Right cardiac atrium (tissue), 5 donors: Measurements from ENCODE around the gene MED13L. TPM values are rescaled to one million over a fixed set of nuclear protein-coding genes. Genes with fewer than 3 reads are reported as not detected.

ENCODE experiments used
- ATAC-seq, 2 donors: fragments of 200-7000 bp; cut with Tn5 transposase; one replicate each; pipeline versions ENCODE4 v1.8.0 to v1.9.1; 2020; ENCODE audit warnings: moderate library complexity in 2 of 2, mild to moderate bottlenecking in 1 of 2
- DNase-seq, 3 donors: peaks; one replicate each; pipeline ENCODE4 v3.0.0-alpha.2; 2020
- H3K27ac ChIP-seq: one replicate; pipeline ENCODE4 v1.5.1; 2013; ENCODE audit warnings: mild to moderate bottlenecking, low read length, control low read depth, moderate library complexity
- H3K27me3 ChIP-seq: one replicate; pipeline ENCODE4 v1.6.1; 2013; ENCODE audit not compliant: control insufficient read depth, insufficient read depth
- H3K4me1 ChIP-seq: one replicate; pipeline ENCODE4 v1.6.1; 2013; ENCODE audit warnings: low read length; ENCODE audit not compliant: control insufficient read depth, insufficient read depth
- H3K4me3 ChIP-seq: one replicate; pipeline ENCODE4 v1.5.1; 2013; ENCODE audit warnings: low read length, control low read depth
- H3K9me3 ChIP-seq: one replicate; pipeline ENCODE4 v1.6.1; 2013; ENCODE audit warnings: low read length; ENCODE audit not compliant: control insufficient read depth
- WGBS: extraction: QIAGEN DNeasy Blood & Tissue Kit; methylation state at CpG from one replicate; pipeline ENCODE4 v1.1.7; 2013; 5-methylcytosine and 5-hydroxymethylcytosine counted together
- intact Hi-C, 4 donors: fragments of 100-400 bp; cut with DNase I; formaldehyde crosslinking; loops; one replicate each; pipeline versions ENCODE4 v1.11.0 to v1.14.0; 2022 to 2023
- polyA plus RNA-seq: library from polyadenylated mRNA; stranded (reverse); fragments of 200-250 nt; gene quantifications from one replicate; pipeline ENCODE4 v1.2.3, GENCODE V29; 2013
- total RNA-seq, 4 donors: library from RNA; stranded (reverse); fragmentation: NEBNext Ultra II Directional; extraction: Animal tissue kit (Norgen Biotek cat#: 25700); gene quantifications; one replicate each; pipeline ENCODE4 v1.2.1, GENCODE V29; 2021
- donor health status: healthy with polysubstance abuse.
- donor health status: DM: no; HTN: yes; CAD: no.
- donor health status: DM: no; HTN: no; CAD: no.
- donor health status: DM: no; HTN: yes; CAD: no; lungs with severe emphysema.
- donor health status: DM: yes; HTN: yes; CAD: no.

MED13L gene
- total and polyA plus RNA-seq, 5 donors, result 15.6 to 73.5 (median 69.0) TPM

DNA sequence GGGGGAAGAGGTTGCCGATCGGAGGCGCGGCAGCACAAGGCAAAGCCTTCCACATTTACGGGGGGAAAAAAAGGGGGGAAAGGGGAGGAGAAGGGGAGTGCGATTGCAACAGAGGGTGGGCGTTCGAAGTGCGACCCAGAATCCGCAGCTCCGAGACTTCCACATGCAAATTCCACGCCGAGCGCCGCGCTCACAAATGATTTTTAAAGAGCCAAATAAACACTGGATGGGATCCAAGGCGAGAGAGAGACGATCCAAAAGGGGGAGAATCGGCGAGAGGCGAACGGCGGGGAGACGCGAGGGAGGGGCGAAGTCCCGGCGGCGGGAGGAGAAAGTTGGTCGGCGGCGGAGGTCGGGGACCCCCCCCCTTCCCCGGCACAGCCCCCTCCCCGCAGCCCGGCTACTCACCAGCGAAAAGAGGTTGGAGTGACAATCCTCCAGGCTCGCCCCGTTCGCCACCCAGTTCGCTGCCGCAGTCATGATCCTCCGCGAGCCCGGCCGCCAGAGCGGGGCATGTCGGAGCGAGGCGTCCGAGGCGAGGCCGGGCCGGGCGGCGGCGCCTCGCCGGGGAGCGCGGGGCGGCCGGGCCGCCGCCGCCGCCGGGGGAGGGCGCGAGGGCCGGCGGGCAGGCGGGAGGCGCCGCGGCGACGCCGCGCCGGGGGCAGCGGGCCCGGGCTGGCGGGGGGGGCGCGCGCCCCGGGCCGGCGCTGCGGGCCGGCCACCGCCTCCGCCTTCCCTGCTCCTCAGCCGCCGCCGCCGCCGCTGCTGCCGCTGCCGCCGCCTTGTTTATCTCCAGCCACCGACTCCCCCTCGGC, 634 bp downstream of the MED13L start:
- Histone ChIP-seq H3K4me3 (peak overlapping the region; percentile 82), H3K27me3 (no peaks in the 10 kb centered on the region), H3K4me1 (no peaks in the 10 kb centered on the region), H3K27ac (peak overlapping the region; percentile 99), H3K9me3 (no peaks in the 10 kb centered on the region)
- DNase-seq (peak; percentile 76 to 90 (median 88)), ATAC-seq (peak; percentile 42 to 61)
- intact Hi-C loops, result loop anchor here in 1 of 4 donors (5.0 kb wide), 1 partner anchor 325 kb away; no protein-coding TSS in a partner anchor
- under 1% methylated on average over 96 of the region's 104 CpGs for WGBS

DNA sequence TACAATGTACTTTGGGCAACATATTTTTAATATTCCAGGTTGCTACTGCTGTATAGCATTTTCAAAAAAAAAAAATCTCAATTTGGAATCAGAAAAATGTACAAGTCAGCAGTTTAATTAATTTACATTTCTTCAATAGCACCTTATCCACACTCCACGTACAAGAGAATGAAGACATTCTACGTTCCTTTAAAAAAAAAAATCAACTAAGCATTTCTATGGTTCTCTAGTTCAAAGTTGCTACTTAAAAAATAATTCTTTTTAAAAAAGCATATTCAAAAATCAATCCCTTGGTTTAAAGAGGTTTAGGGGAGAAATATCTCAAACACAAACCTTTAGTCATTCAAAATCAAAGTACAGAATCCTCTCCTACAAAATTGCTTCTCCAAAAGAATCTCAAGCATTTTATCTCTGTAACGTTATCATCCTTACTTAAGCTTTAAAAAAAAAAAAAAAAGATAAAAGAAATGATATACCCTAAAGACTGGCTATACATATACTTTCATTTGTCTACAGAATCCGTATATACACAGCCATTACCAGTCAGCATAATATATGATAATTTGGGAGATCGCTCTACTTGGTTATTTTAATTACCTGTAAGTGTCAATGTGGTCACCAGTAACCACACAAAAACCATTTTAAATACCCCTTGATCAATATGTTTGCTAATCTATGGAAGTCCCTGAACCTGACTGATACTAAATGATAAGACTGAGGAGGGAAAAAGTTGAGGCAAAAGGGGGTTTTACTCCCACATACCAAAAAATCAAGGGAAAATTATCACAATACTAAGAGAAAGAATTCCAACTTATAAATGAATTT, 2.7 kb downstream of the MED13L start:
- intact Hi-C loops, result loop anchor here in 1 of 4 donors (5.0 kb wide), 1 partner anchor 328 kb away; no protein-coding TSS in a partner anchor
- peak overlapping the region; percentile 82 for H3K4me3 ChIP-seq
- no peaks in the 10 kb centered on the region for H3K27me3 ChIP-seq
- no peaks in the 10 kb centered on the region for H3K9me3 ChIP-seq
- H3K4me1 ChIP-seq, result no peaks in the 10 kb centered on the region
- DNase-seq (no peak), ATAC-seq (no peak)
- 41% methylated on average over 5 of the region's 5 CpGs for WGBS
- H3K27ac ChIP-seq, result no peak overlapping the region

DNA sequence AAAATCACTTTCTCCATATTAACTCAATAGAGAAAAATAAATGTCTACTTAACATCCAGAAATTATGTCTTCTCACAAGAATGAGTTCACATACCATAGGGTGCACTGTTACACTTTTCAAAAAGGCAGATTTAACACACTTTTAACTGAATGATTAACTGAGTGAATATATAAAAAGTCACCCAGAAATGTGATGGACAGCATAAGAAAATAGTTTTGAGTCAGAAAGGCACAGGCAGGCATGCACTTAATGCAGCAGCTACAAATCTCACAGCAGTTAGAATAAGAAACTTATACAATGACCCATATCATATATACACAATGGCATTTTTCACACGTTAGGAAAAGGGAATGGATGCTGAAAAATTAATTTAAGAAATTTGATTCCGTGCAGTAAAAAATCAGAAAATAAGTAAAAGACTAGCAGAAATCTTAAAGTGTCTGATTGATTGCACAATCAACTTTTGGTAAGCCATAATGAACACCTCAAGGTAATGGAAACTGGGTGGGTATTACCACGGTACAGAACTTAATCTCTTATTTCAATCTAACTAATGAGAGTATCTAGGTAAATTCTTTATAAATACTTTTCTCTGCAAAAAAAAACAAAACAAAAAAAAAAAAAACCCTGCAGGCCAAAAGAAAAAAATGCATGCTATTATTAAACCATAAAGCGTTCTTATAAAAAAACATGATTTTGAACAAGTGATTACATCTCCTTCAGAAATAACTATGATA, 3.5 kb downstream of the MED13L start:
- Histone ChIP-seq H3K27me3 (no peaks in the 10 kb centered on the region), H3K4me3 (no peak overlapping the region), H3K27ac (no peak overlapping the region), H3K4me1 (no peaks in the 10 kb centered on the region), H3K9me3 (no peaks in the 10 kb centered on the region)
- DNase-seq (no peak), ATAC-seq (no peak)
- WGBS, result 58% methylated on average over 4 of the region's 4 CpGs
- intact Hi-C loops, result no loop called here

DNA sequence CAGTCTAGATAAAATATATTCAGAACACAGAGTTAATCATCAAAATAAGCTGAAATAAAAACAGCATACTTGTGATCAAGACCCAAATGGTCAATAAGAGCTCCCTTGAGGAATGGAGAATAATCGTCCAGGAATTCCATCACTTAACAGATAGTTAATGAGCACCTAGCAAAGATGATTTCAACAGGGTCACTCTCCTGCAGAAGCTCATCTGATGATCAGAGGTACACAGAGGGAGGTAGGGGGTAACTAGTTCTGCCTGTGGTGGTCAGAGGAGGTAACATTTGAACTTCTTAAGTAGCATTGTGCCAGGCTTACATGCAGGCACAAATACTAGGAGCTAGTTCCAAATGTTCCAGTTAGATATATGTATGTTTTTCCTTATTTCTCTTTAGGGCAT, 9.5 kb downstream of the MED13L start:
- ATAC-seq, result no peak
- DNase-seq, result no peak
- H3K27me3 ChIP-seq, result no peaks in the 10 kb centered on the region
- 28% methylated on average over 1 of the region's 1 CpG for WGBS
- H3K4me1 ChIP-seq, result peaks cover 13% of the 10 kb centered on the region
- intact Hi-C loops, result no loop called here
- H3K9me3 ChIP-seq, result no peaks in the 10 kb centered on the region
- no peak overlapping the region for H3K27ac ChIP-seq
- no peak overlapping the region for H3K4me3 ChIP-seq

DNA sequence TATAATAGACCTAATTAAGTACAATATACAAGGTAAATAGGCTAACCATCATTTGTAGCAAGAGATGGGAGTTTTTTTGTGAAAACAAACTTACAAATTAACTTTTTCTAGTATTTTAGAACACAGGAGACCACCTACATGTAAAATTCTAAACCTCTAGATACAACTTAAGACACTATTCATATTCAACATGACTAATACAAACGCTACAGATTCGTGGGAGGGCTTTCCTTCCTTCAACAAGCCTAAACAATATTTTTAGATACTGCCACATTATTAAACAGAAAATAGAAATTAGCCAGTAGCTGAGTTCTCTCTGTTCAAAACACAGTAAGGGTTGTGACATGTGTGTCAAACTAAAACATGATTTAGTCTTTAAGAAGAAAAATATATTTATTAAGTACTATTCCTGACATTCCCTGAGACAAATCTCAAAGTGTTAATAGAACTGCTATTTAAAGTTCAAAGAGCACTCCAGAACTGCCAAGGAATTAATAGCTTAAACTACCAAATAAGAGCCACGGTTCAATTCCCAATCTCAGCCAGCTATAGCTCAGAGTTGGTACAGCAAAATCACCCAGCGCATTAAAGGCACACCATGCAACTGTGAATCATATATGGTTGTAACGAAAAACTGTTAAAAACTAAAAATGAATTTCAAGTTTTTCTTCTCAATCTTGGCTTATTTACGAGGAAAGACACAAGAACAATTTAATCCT, 10.7 kb downstream of the MED13L start:
- Histone ChIP-seq H3K4me3 (no peak overlapping the region), H3K27ac (no peak overlapping the region), H3K27me3 (no peaks in the 10 kb centered on the region), H3K9me3 (no peaks in the 10 kb centered on the region), H3K4me1 (peaks cover 13% of the 10 kb centered on the region)
- no peak for DNase-seq
- intact Hi-C loops, result no loop called here
- WGBS, result 46% methylated on average over 6 of the region's 6 CpGs
- ATAC-seq, result no peak

DNA sequence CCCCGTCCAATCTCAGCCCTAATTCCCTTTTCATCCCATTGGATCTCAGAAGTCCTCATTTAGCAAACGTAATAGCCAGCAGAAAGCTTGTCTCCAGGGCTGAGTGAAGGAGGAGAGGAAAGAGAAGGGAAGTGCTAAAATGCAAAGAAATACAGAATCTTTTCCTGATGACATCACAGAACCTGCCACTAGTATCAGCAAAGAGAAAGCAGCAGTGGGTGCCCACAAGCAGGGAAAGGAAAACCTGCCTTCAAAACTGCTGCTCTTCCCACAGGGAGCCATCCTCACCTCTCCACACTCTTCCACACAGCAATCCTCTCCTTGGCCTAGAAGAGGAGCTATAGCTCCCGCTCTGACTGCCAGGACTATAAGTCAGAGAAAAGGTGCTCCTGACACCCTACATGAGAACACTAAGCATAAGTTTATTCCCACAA, 11.3 kb downstream of the MED13L start:
- no peak for DNase-seq
- no peak overlapping the region for H3K27ac ChIP-seq
- no peak overlapping the region for H3K4me3 ChIP-seq
- H3K9me3 ChIP-seq, result no peaks in the 10 kb centered on the region
- peaks cover 13% of the 10 kb centered on the region for H3K4me1 ChIP-seq
- intact Hi-C loops, result no loop called here
- ATAC-seq, result peak in 1 of 2 donors; percentile 41
- 59% methylated on average over 3 of the region's 3 CpGs for WGBS
- H3K27me3 ChIP-seq, result no peaks in the 10 kb centered on the region

DNA sequence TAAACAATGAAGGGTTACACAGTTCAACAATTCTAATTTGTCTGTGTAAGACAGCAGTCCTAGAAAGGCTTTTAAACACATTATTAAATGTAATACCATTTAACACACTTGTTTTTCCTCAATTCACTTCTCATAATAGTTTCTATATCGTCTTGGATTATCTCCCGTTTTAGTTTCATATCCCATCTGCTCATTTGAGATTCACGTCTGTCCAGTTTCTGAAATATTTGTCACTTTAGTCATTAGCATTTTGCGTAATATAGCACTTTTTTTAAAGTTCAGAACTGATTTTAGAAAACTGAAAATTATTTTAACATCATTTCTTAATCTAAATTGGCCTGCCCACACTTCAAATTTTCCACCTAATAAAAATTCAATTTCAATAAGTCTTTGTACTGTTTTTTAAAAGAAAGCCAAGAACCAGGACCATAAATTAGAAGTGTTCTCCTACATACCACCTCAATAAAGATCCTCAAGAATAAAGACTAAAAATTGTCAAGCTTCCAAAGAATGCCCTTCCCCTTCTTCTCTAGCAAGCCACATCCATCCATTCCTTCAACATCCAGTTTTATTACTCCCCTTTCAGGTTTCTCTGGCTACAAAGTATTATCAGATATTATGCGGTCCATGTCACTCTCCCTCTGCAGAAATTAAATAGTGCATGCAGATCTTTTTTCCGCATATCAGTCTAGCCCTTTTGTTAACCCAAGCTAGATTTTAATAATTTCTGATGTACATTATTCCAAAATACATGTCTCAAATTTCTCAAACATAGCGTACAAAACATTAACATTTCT, 11.9 kb downstream of the MED13L start:
- Histone ChIP-seq H3K4me1 (peaks cover 16% of the 10 kb centered on the region), H3K27ac (no peak overlapping the region), H3K9me3 (no peaks in the 10 kb centered on the region), H3K27me3 (no peaks in the 10 kb centered on the region), H3K4me3 (no peak overlapping the region)
- intact Hi-C loops, result no loop called here
- ATAC-seq (no peak), DNase-seq (no peak)
- WGBS, result 65% methylated on average over 7 of the region's 7 CpGs

DNA sequence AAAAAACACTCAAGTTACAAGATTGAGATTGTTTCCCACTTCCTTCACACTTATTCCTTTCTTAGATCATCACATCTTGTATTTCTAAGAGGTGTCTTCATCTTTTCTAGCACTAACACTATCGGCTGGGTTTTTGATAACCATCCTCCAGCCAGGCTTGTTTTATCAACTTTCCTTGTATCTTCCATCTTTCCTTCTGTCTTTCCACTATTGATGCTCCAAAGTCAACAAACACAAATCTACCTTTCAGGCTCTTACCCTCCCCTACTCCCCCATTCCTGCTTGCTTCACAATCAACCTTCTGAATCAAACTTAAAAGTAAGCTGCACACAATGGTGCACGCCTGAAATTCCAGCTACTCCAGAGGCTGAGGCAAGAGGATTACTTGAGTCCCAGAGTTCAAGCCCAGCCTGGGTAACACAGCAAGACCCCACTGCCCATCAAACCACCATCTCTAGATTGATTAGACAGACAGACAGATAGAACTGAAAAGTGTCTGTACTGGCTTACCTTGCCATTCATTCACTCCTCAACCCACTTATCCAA, 12.9 kb downstream of the MED13L start:
- no peak overlapping the region for H3K27ac ChIP-seq
- 60% methylated on average over 2 of the region's 2 CpGs for WGBS
- DNase-seq (no peak), ATAC-seq (no peak)
- intact Hi-C loops, result no loop called here
- H3K9me3 ChIP-seq, result no peaks in the 10 kb centered on the region
- peaks cover 16% of the 10 kb centered on the region for H3K4me1 ChIP-seq
- H3K4me3 ChIP-seq, result no peak overlapping the region
- no peaks in the 10 kb centered on the region for H3K27me3 ChIP-seq

DNA sequence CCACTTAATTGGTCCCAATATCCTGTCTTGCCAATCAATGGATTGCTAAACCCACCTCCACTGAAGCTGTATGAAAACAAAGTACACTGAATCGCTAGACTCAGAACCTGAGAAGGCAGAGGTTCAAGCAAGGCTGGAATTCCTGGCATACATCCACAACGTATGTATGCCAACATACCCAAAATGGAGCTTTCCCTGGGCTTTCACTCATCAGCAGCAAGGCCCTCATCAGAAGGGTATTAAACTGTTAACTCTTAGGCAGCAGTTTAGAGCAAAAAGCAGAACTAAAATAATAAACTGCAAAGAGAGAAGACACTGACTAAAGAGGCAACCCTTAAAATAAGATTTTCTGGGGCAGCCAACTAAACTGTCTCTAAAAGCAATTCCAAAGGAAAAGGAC, 13.6 kb downstream of the MED13L start:
- DNase-seq, result no peak
- 31% methylated on average over 2 of the region's 2 CpGs for WGBS
- no peak for ATAC-seq
- no peak overlapping the region for H3K27ac ChIP-seq
- no peaks in the 10 kb centered on the region for H3K27me3 ChIP-seq
- peaks cover 16% of the 10 kb centered on the region for H3K4me1 ChIP-seq
- H3K4me3 ChIP-seq, result no peak overlapping the region
- intact Hi-C loops, result no loop called here
- no peaks in the 10 kb centered on the region for H3K9me3 ChIP-seq
